HG03066 (cell line): ENCODE data around the gene ARHGAP20.

Source experiments
- ATAC-seq: cut with Tn5 transposase; IDR thresholded peaks from one replicate; pipeline ENCODE4 v1.9.1; 2021; ENCODE audit warnings: low read depth; ENCODE audit not compliant: unreplicated experiment

Gene ARHGAP20

GRCh38 chr11:110530900-110531741, 181.1 kb downstream of the ARHGAP20 start:
- ATAC-seq, result no peak

- no peak for ATAC-seq
Measured at GRCh38 chr11:110529043-110529442, 183.2 kb downstream of the ARHGAP20 start.

- no peak for ATAC-seq
Measured at GRCh38 chr11:110527146-110527545, 185.1 kb downstream of the ARHGAP20 start.
